Fibroblast of gingiva (primary cell): ENCODE measurements around the gene NCKAP1.
"Not testable (repeated sequence)": the region's sequence is repeated elsewhere in the genome, so short reads cannot be mapped to it uniquely, and the experiment has no call there.

Experiments
- DNase-seq: peaks from one replicate; pipeline ENCODE4 v3.0.0-alpha.2; 2011; ENCODE audit warnings: low read depth

NCKAP1 gene

DNA sequence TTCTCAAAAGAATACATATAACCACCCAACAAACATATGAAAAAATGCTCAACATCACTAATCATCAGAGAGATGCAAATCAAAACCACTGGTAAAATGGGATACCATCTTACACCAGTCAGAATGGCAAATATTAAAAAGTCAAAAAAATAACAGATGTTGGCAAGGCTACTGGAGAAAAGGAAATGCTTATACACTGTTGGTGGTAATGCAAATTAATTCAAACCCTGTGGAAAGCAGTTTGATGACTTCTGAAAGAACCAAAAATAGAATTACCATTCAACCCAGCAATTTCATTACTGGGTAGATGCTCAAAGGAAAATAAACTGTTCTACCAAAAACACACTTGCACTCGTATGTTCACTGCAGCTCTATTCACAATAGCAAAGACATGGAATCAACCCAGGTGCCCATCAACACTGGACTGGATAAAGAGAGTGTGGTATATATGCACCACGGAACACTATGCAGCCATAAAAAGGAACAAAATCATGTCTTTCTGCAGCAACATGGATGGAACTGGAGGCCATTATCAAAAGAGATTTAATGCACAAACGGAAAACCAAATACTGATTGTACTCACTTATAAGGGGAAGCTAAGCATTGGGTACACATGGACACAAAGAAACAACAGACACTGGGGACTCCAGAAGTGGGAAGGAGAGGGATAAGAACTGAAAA, 38.8 kb downstream of the NCKAP1 start:
- DNase-seq: no peak

GRCh38 chr2:182994228-182994912, 43.9 kb downstream of the NCKAP1 start:
- no peak for DNase-seq

GRCh38 chr2:182982941-182983340, 55.3 kb downstream of the NCKAP1 start:
- no peak for DNase-seq

GRCh38 chr2:182981475-182981874, 56.8 kb downstream of the NCKAP1 start:
- not testable (repeated sequence) for DNase-seq

- no peak for DNase-seq
Measured at GRCh38 chr2:182980652-182981051, 57.6 kb downstream of the NCKAP1 start.

DNA sequence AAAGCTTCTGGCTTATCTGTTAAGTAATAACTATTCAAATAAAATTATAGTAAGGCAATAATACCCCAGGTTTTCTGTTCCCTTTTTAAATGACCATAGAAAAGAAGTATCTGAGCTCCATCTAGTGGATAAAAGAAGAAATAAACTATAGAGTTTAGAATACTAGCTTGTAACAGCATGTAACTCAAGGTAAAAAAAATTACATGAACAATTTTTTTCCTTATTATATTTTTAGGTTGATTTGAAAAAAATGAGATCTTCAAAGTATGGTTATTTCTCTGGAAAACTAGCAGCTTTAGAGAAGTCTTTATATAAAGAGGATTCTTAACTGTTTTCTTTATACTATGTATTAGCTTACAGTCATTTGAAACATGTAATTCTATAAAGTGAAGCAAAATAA, 58.1 kb downstream of the NCKAP1 start:
- DNase-seq: peak; percentile 45

DNA sequence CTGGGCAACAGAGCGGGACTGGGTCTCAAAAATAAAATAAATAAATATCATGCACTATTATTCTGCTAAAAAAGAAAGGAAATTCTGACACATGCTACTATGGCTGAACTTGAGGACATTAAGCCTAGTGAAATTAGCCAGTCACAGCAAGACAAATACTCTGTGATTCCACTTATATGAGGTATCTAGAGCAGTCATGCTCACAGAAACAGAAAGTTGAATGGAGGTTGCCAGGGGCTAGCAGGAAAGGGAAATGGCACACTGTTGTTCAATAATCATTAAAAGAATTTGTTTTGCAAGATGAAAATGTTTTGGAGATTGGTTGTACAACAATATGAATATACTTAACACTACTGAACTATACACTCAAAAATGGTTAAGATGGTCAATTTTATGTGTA, 60.8 kb downstream of the NCKAP1 start:
- DNase-seq: no peak

- no peak for DNase-seq
Measured at GRCh38 chr2:182973441-182974352, 64.6 kb downstream of the NCKAP1 start.

DNA sequence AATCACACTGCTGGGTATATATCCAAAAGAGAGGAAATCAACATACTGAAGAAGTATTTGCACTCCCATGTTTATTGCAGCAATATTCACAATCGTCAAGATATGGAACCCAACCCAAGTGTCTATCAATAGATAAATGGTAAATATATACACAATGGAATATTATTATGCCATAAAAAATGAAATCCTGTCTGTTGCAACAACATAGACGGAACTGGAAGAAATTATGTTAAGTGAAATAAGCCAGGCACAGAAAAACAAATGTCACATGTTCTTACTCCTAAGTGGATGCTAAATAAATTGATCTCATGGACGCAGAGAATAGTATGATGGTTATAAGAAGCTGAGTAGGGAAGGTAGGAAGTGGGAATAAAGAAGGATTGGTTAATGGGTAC, 65.7 kb downstream of the NCKAP1 start:
- DNase-seq: no peak

DNA sequence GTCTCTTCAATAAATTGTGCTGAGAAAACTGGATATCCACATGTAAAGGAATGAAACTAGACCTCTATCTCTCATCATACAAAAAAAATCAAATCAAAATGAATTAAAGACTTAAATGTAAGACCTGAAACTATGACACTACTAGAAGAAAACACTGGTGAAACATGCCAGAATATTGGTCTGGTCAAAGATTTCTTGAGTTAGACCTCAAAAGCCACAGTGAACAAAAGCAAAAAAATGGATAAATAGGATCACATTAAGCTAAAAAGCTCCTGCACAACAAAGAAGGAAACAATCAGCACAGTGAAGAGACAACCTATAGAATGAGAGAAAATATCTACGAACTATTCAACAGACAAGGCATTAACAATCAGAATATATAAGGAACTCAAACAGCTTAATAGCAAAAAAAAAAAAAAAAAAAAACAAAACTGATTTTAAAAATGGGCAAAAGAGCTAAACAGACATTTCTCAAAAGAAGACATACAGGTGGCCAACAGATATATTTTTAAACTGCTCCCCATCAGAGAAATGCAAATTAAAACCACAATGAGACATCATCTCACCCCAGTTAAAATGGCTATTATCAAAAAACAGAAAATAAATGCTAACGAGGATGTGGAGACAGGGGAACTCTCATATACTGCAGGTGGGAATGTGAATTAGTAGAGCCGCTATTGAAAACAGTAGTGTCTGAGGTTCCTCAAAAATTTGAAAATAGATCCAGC, 66.3 kb downstream of the NCKAP1 start:
- no peak for DNase-seq

- no peak for DNase-seq
Measured at GRCh38 chr2:182970486-182970885, 67.8 kb downstream of the NCKAP1 start.

- no peak for DNase-seq
Measured at GRCh38 chr2:182968493-182968892, 69.8 kb downstream of the NCKAP1 start.

GRCh38 chr2:182966356-182966755, 71.9 kb downstream of the NCKAP1 start:
- DNase-seq: not testable (repeated sequence)

- no peak for DNase-seq
Measured at GRCh38 chr2:182962641-182963040, 75.6 kb downstream of the NCKAP1 start.

- not testable (repeated sequence) for DNase-seq
Measured at GRCh38 chr2:182960869-182961268, 77.4 kb downstream of the NCKAP1 start.

DNA sequence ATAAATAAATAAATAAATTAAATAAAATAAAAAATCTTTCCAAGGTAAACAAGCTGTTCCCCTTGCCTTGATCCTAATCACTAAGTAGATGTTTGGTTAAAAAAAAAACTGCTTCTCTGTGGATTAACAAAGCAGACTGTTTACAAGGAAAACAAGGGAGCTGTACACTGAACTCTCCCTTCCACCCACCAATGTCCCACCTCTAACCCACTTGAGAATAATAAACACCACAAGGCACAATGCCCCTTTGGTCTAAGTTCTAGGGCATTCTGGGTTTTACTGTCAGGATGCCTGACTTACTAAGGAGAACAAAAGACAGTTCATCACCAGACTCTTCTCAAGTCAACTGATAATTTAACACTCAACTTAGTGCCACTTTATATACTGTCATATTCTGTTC, 83.5 kb downstream of the NCKAP1 start:
- DNase-seq: no peak

- peak; percentile 45 for DNase-seq
Measured at GRCh38 chr2:182952741-182953450, 85.4 kb downstream of the NCKAP1 start.

GRCh38 chr2:182951948-182952663, 86.2 kb downstream of the NCKAP1 start:
- DNase-seq: no peak

DNA sequence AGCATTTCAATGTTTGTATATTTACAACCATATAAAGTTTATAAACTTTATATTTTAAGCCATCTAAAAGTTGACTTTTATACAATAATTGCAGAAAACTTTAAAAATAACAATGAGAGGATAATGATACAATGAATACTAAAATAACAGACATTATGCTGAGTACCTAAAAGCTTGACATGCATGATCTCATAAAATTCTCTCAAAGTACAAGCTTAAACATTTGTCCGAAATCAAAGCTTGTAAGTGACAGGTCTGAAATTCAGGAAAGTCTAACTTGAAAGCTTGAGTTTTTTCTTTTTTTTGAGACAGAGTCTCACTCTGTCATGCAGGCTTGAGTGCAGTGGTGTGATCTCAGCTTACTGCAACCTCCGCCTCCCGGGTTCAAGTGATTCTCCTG, 87.7 kb downstream of the NCKAP1 start:
- DNase-seq: no peak

GRCh38 chr2:182949572-182950189, 88.6 kb downstream of the NCKAP1 start:
- peak; percentile 31 for DNase-seq
